ENCODE data around the gene COPS7A.

DNA sequence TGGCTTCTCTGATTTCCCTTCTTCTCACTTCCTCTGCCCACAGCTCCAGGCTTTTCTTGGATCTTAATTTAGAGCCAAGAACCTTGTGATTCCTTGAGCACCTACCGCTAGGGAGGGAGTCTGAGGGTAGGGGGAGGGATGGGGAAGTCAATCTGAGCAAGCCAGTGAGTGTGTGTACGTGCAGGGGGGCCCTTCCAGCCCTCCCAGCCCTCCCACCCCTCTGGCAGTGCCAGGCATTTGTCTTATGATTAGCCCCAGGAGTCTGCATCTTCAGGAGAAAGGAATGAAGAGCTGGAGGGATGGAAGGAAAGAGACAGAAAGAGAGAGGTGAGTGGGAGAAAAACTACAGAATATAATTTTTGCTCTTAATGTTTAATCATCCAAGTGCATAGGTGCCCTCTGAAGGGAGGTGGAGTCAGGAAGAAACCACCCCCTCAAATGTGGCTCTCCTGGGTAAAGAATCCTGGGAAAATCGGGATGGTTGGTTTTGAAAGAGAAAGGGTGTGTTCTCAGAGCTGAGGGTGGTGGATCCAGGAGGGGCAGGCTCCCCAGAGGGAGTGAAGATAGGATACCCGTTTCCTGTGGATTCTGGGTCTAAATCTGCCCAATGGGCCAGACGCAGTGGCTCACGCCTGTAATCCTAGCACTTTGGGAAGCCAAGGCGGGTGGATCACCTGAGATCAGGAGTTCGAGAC, 25.3 kb upstream of the COPS7A start:
- no peak for TF ChIP-seq CTCF (IDR thresholded peaks at IDR 0.05)
- no peak for TF ChIP-seq POLR2AphosphoS5 (IDR thresholded peaks at IDR 0.05)
- TF ChIP-seq POLR2A (IDR thresholded peaks at IDR 0.05; ENCODE audit: low read depth) = no peak
